ENCODE measurements around the gene ALAS2.

Gene ALAS2

GRCh38 chrX:55029291-55029690 is 1.5 kb downstream of the ALAS2 start:
- H3K9ac ChIP-seq (ENCODE audit: low read length) = no peak overlapping the region
- no peaks in the 10 kb centered on the region for H3K36me3 ChIP-seq (ENCODE audit: control insufficient read depth, insufficient read depth, low read length, severe bottlenecking)

GRCh38 chrX:55028611-55029010 is 2.2 kb downstream of the ALAS2 start:
- peaks cover 43% of the 10 kb centered on the region for H3K27me3 ChIP-seq (replicated peaks; ENCODE audit: control insufficient read depth, insufficient read depth, low read length)
- peaks cover 2% of the 10 kb centered on the region for H3K9me3 ChIP-seq (ENCODE audit: control insufficient read depth, low read length)
- no peak for DNase-seq (ENCODE audit: low read depth)
- no peak overlapping the region for H3K4me3 ChIP-seq (ENCODE audit: low read length)
- H3K4me1 ChIP-seq (ENCODE audit: control insufficient read depth, insufficient read depth, low read length) = no peaks in the 10 kb centered on the region
- no peak overlapping the region for H3K9ac ChIP-seq (ENCODE audit: low read length)
- H3K36me3 ChIP-seq (ENCODE audit: control insufficient read depth, insufficient read depth, low read length, severe bottlenecking) = no peaks in the 10 kb centered on the region

More at GRCh38 chrX:55029291-55029690, 1.5 kb downstream of the ALAS2 start:
- H3K9me3 ChIP-seq (ENCODE audit: control insufficient read depth, low read length) = peaks cover 2% of the 10 kb centered on the region
- no peaks in the 10 kb centered on the region for H3K4me1 ChIP-seq (ENCODE audit: control insufficient read depth, insufficient read depth, low read length)
- no peak overlapping the region for H3K4me3 ChIP-seq (ENCODE audit: low read length)
- no peak for DNase-seq (ENCODE audit: low read depth)
- H3K27me3 ChIP-seq (replicated peaks; ENCODE audit: control insufficient read depth, insufficient read depth, low read length) = peaks cover 41% of the 10 kb centered on the region

- DNase-seq (ENCODE audit: low read depth) = no peak
- Histone ChIP-seq H3K9ac (ENCODE audit: low read length) (no peak overlapping the region), H3K9me3 (ENCODE audit: control insufficient read depth, low read length) (peaks cover 2% of the 10 kb centered on the region), H3K4me1 (ENCODE audit: control insufficient read depth, insufficient read depth, low read length) (no peaks in the 10 kb centered on the region), H3K36me3 (ENCODE audit: control insufficient read depth, insufficient read depth, low read length, severe bottlenecking) (no peaks in the 10 kb centered on the region), H3K4me3 (ENCODE audit: low read length) (no peak overlapping the region), H3K27me3 (replicated peaks; ENCODE audit: control insufficient read depth, insufficient read depth, low read length) (peaks cover 43% of the 10 kb centered on the region)
These were observed 2.7 kb downstream of the ALAS2 start for GRCh38 chrX:55028040-55028439.

- no peaks in the 10 kb centered on the region for H3K4me1 ChIP-seq (ENCODE audit: control insufficient read depth, insufficient read depth, low read length)
- no peak overlapping the region for H3K4me3 ChIP-seq (ENCODE audit: low read length)
- no peak for DNase-seq (ENCODE audit: low read depth)
- peaks cover 2% of the 10 kb centered on the region for H3K9me3 ChIP-seq (ENCODE audit: control insufficient read depth, low read length)
- peaks cover 36% of the 10 kb centered on the region for H3K27me3 ChIP-seq (replicated peaks; ENCODE audit: control insufficient read depth, insufficient read depth, low read length)
- no peaks in the 10 kb centered on the region for H3K36me3 ChIP-seq (ENCODE audit: control insufficient read depth, insufficient read depth, low read length, severe bottlenecking)
- H3K9ac ChIP-seq (ENCODE audit: low read length) = no peak overlapping the region
These were observed 3.9 kb downstream of the ALAS2 start for GRCh38 chrX:55026840-55027239.

GRCh38 chrX:55026143-55026542 is 4.6 kb downstream of the ALAS2 start:
- DNase-seq (ENCODE audit: low read depth) = no peak
- H3K4me1 ChIP-seq (ENCODE audit: control insufficient read depth, insufficient read depth, low read length) = no peaks in the 10 kb centered on the region
- peaks cover 36% of the 10 kb centered on the region for H3K27me3 ChIP-seq (replicated peaks; ENCODE audit: control insufficient read depth, insufficient read depth, low read length)

GRCh38 chrX:55014897-55015299 is 15.9 kb downstream of the ALAS2 start:
- no peak overlapping the region for H3K9ac ChIP-seq (ENCODE audit: low read length)
- no peak for DNase-seq (ENCODE audit: low read depth)
- no peaks in the 10 kb centered on the region for H3K9me3 ChIP-seq (ENCODE audit: control insufficient read depth, low read length)
- no peak overlapping the region for H3K4me3 ChIP-seq (ENCODE audit: low read length)
- H3K36me3 ChIP-seq (ENCODE audit: control insufficient read depth, insufficient read depth, low read length, severe bottlenecking) = no peaks in the 10 kb centered on the region
- no peaks in the 10 kb centered on the region for H3K4me1 ChIP-seq (ENCODE audit: control insufficient read depth, insufficient read depth, low read length)
- peaks cover 34% of the 10 kb centered on the region for H3K27me3 ChIP-seq (replicated peaks; ENCODE audit: control insufficient read depth, insufficient read depth, low read length)

More at GRCh38 chrX:55026143-55026542, 4.6 kb downstream of the ALAS2 start:
- Histone ChIP-seq H3K36me3 (ENCODE audit: control insufficient read depth, insufficient read depth, low read length, severe bottlenecking) (no peaks in the 10 kb centered on the region), H3K9ac (ENCODE audit: low read length) (no peak overlapping the region), H3K9me3 (ENCODE audit: control insufficient read depth, low read length) (peaks cover 2% of the 10 kb centered on the region), H3K4me3 (ENCODE audit: low read length) (no peak overlapping the region)

GRCh38 chrX:55011294-55011693 is 19.5 kb downstream of the ALAS2 start:
- peak; percentile 25 for DNase-seq (ENCODE audit: low read depth)
- Histone ChIP-seq H3K4me1 (ENCODE audit: control insufficient read depth, insufficient read depth, low read length) (peaks cover 22% of the 10 kb centered on the region), H3K4me3 (ENCODE audit: low read length) (no peak overlapping the region), H3K27me3 (replicated peaks; ENCODE audit: control insufficient read depth, insufficient read depth, low read length) (peaks cover 18% of the 10 kb centered on the region), H3K9ac (ENCODE audit: low read length) (no peak overlapping the region), H3K36me3 (ENCODE audit: control insufficient read depth, insufficient read depth, low read length, severe bottlenecking) (no peaks in the 10 kb centered on the region), H3K9me3 (ENCODE audit: control insufficient read depth, low read length) (no peaks in the 10 kb centered on the region)

GRCh38 chrX:55008571-55009358 is 22.0 kb downstream of the ALAS2 start:
- Histone ChIP-seq H3K4me3 (ENCODE audit: low read length) (no peak overlapping the region), H3K9me3 (ENCODE audit: control insufficient read depth, low read length) (no peaks in the 10 kb centered on the region), H3K27me3 (replicated peaks; ENCODE audit: control insufficient read depth, insufficient read depth, low read length) (peaks cover 8% of the 10 kb centered on the region), H3K9ac (ENCODE audit: low read length) (no peak overlapping the region), H3K4me1 (ENCODE audit: control insufficient read depth, insufficient read depth, low read length) (peaks cover 22% of the 10 kb centered on the region), H3K36me3 (ENCODE audit: control insufficient read depth, insufficient read depth, low read length, severe bottlenecking) (peaks cover 14% of the 10 kb centered on the region)
- DNase-seq (ENCODE audit: low read depth) = no peak

- Histone ChIP-seq H3K4me1 (ENCODE audit: control insufficient read depth, insufficient read depth, low read length) (peaks cover 22% of the 10 kb centered on the region), H3K9me3 (ENCODE audit: control insufficient read depth, low read length) (no peaks in the 10 kb centered on the region), H3K36me3 (ENCODE audit: control insufficient read depth, insufficient read depth, low read length, severe bottlenecking) (peaks cover 14% of the 10 kb centered on the region), H3K4me3 (ENCODE audit: low read length) (no peak overlapping the region), H3K27me3 (replicated peaks; ENCODE audit: control insufficient read depth, insufficient read depth, low read length) (peaks cover under 1% of the 10 kb centered on the region), H3K9ac (ENCODE audit: low read length) (no peak overlapping the region)
- DNase-seq (ENCODE audit: low read depth) = peak; percentile 4
These were observed 23.1 kb downstream of the ALAS2 start for GRCh38 chrX:55007656-55008055.

- no peak for DNase-seq (ENCODE audit: low read depth)
- H3K9me3 ChIP-seq (ENCODE audit: control insufficient read depth, low read length) = no peaks in the 10 kb centered on the region
- H3K4me1 ChIP-seq (ENCODE audit: control insufficient read depth, insufficient read depth, low read length) = peaks cover 22% of the 10 kb centered on the region
- peaks cover 14% of the 10 kb centered on the region for H3K36me3 ChIP-seq (ENCODE audit: control insufficient read depth, insufficient read depth, low read length, severe bottlenecking)
- H3K4me3 ChIP-seq (ENCODE audit: low read length) = no peak overlapping the region
- H3K27me3 ChIP-seq (replicated peaks; ENCODE audit: control insufficient read depth, insufficient read depth, low read length) = no peaks in the 10 kb centered on the region
- H3K9ac ChIP-seq (ENCODE audit: low read length) = no peak overlapping the region
These were observed 23.8 kb downstream of the ALAS2 start for GRCh38 chrX:55006827-55007621.

- no peaks in the 10 kb centered on the region for H3K27me3 ChIP-seq (replicated peaks; ENCODE audit: control insufficient read depth, insufficient read depth, low read length)
- H3K9ac ChIP-seq (ENCODE audit: low read length) = no peak overlapping the region
- peaks cover 30% of the 10 kb centered on the region for H3K4me1 ChIP-seq (ENCODE audit: control insufficient read depth, insufficient read depth, low read length)
These were observed 25.5 kb downstream of the ALAS2 start for GRCh38 chrX:55005256-55005655.

More at GRCh38 chrX:55005256-55005655, 25.5 kb downstream of the ALAS2 start:
- no peak for DNase-seq (ENCODE audit: low read depth)
- peaks cover 14% of the 10 kb centered on the region for H3K36me3 ChIP-seq (ENCODE audit: control insufficient read depth, insufficient read depth, low read length, severe bottlenecking)
- no peaks in the 10 kb centered on the region for H3K9me3 ChIP-seq (ENCODE audit: control insufficient read depth, low read length)
- H3K4me3 ChIP-seq (ENCODE audit: low read length) = no peak overlapping the region

Data from adipocyte (in vitro differentiated cells).